PC-3 (cell line): ENCODE results near the gene DYRK3.

ENCODE experiments used
- CTCF ChIP-seq: fragments of 300-600 bp; sonication (generic); conservative IDR thresholded peaks from 2 replicates; pipeline ENCODE4 v1.5.1; 2017; ENCODE audit warnings: antibody characterized with exemption, low read depth, mild to moderate bottlenecking, low read length
- EZH2 ChIP-seq: fragments of 300-600 bp; sonication (generic); IDR thresholded peaks from one replicate; pipeline ENCODE4 v1.6.1; 2017; ENCODE audit warnings: antibody characterized with exemption, mild to moderate bottlenecking, low read length; ENCODE audit not compliant: unreplicated experiment
- EZH2phosphoT487 ChIP-seq: fragments of 300-600 bp; sonication (generic); IDR thresholded peaks from 2 replicates; pipeline ENCODE4 v1.6.1; 2018; ENCODE audit warnings: mild to moderate bottlenecking, antibody characterized with exemption, low read length, borderline replicate concordance

GRCh38 chr1:206658264-206658980 is 23.1 kb downstream of the DYRK3 start:
- no peak for TF ChIP-seq EZH2phosphoT487
- peak; percentile 95 for TF ChIP-seq CTCF
- TF ChIP-seq EZH2, result no peak
